CD4-positive, alpha-beta T cell (primary cell): ENCODE measurements around the gene ST6GALNAC2. TPM values are rescaled to one million over a fixed set of nuclear protein-coding genes. Genes with fewer than 3 reads are reported as not detected.

ENCODE experiments used
- ATAC-seq: fragments of 200-7000 bp; cut with Tn5 transposase; one replicate; pipeline ENCODE4 v1.10.0; 2022; ENCODE audit warnings: mild to moderate bottlenecking; ENCODE audit not compliant: poor library complexity
- CTCF ChIA-PET: fragments of 350-600 bp; sonication (Branson Sonifier 250); formaldehyde crosslinking; loops from one replicate; lab custom pipeline; 2021; ENCODE audit warnings: antibody characterized with exemption, inconsistent platforms; lab: Charles Lee
- POLR2A ChIA-PET: fragments of 350-600 bp; sonication (Branson Sonifier 250); formaldehyde crosslinking; loops from one replicate; lab custom pipeline; 2021; ENCODE audit warnings: antibody characterized with exemption, inconsistent platforms; lab: Charles Lee
- DNase-seq, 14 experiments: peaks; one replicate each; pipeline ENCODE4 v3.0.0-alpha.2; 2013 to 2020; ENCODE audit warnings: mixed read lengths in 2 of 14
- H3K27ac ChIP-seq, 2 donors: one replicate each; pipeline versions ENCODE4 v1.5.1 to v1.7.0; 2013; ENCODE audit warnings: low read length in 2 of 2, low read depth in 1 of 2, mild to moderate bottlenecking in 1 of 2
- H3K27me3 ChIP-seq, 2 experiments: 1 replicate in 1 of 2; 2 replicates in 1 of 2; pipeline versions ENCODE4 v1.6.1 to v1.7.0; 2013; ENCODE audit warnings: low read length in 2 of 2, control low read depth in 1 of 2, mild to moderate bottlenecking in 1 of 2, moderate library complexity in 1 of 2; ENCODE audit not compliant: insufficient read depth in 2 of 2, control insufficient read depth in 1 of 2
- H3K36me3 ChIP-seq: one replicate; pipeline ENCODE4 v1.6.1; 2013; ENCODE audit warnings: low read length, control low read depth; ENCODE audit not compliant: insufficient read depth
- H3K4me1 ChIP-seq: one replicate; pipeline ENCODE4 v1.6.1; 2013; ENCODE audit warnings: low read length, control low read depth; ENCODE audit not compliant: insufficient read depth
- H3K4me3 ChIP-seq: one replicate; pipeline ENCODE4 v1.5.1; 2013; ENCODE audit warnings: mild to moderate bottlenecking, low read length, moderate library complexity
- H3K9me3 ChIP-seq, 2 experiments: 1 replicate in 1 of 2; 2 replicates in 1 of 2; pipeline versions ENCODE4 v1.6.1 to v1.7.0; 2013; ENCODE audit warnings: low read length in 2 of 2, mild to moderate bottlenecking in 2 of 2, control low read depth in 1 of 2, moderate library complexity in 1 of 2; ENCODE audit not compliant: control insufficient read depth in 1 of 2, insufficient read depth in 1 of 2
- H3K27ac Mint-ChIP-seq: one replicate; pipeline ENCODE4 v1.8.0; 2020; ENCODE audit warnings: mixed read lengths
- H3K27me3 Mint-ChIP-seq: one replicate; pipeline ENCODE4 v1.8.0; 2021; ENCODE audit warnings: mixed read lengths
- H3K36me3 Mint-ChIP-seq: one replicate; pipeline ENCODE4 v1.8.0; 2021; ENCODE audit warnings: low read depth, mixed read lengths
- H3K4me1 Mint-ChIP-seq: one replicate; pipeline ENCODE4 v1.8.0; 2021; ENCODE audit warnings: low read depth, mixed read lengths
- H3K4me3 Mint-ChIP-seq: one replicate; pipeline ENCODE4 v1.8.0; 2020; ENCODE audit warnings: mild to moderate bottlenecking, mixed read lengths
- H3K9me3 Mint-ChIP-seq: one replicate; pipeline ENCODE4 v1.8.0; 2020; ENCODE audit warnings: mixed read lengths
- intact Hi-C, 2 experiments: fragments of 100-400 bp; cut with DNase I in 1 of 2; cut with micrococcal nuclease in 1 of 2; formaldehyde crosslinking; loops; one replicate each; pipeline versions ENCODE4 v1.15.1 to v1.9.0; 2023 to 2025; cut with DNase I, micrococcal nuclease
- total RNA-seq, 174 experiments: library from RNA in 2 of 174; stranded (reverse) in 2 of 174; gene quantifications; one replicate each; pipeline ENCODE4 v1.2.3 and lab custom pipeline; 2021 to 2026
- TF ChIP-seq, protein P1 (sequence below): fragments of 200-600 bp; IDR thresholded peaks from one replicate; pipeline ENCODE4 v1.8.0; 2022; ENCODE audit warnings: antibody characterized with exemption, mild to moderate bottlenecking

The ST6GALNAC2 gene
- total RNA-seq, 2 experiments from 2014 or later = 0.49 to 1.2 TPM

DNA sequence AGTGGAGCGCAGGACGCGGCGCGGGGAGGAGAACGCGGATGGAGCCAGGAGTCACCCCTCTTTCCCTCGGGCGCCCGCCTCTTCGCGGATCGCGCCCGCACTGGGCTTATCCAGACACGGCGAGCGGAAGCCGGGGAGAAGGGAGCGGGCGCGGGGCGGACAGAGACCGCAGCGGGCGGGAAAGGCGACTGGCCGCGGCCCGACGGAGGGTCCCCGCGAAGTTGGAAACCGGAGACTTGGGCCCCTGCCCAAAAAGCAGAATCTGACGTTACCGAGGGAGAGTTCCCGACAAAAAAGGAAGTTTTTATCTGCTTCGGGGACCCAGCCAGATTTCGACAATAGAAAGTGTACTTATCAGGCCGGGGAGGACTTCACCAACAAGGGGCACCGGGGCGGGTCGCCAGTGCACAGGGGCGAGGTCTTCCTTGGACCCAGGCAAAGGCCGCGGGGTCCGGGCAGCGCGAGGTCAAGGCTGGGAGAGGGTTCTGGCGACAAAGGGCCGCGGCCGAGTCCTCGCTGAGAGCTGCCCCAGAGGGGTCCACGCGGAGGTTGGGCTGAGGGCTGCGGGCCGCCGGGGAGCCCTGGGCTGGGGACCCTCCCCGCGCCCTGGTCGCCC, 519 bp downstream of the ST6GALNAC2 start:
- Mint-ChIP-seq H3K36me3 (no peaks in the 10 kb centered on the region), H3K27me3 (peaks cover 59% of the 10 kb centered on the region), H3K27ac (no peak overlapping the region), H3K4me3 (peak overlapping the region; percentile 79), H3K9me3 (no peaks in the 10 kb centered on the region), H3K4me1 (peaks cover 9% of the 10 kb centered on the region)
- POLR2A ChIA-PET = interaction anchor here (0.7 to 1.5 kb wide), 4 partner anchors 27 to 339 kb away, joined by 3 to 5 read pairs (median 4); no protein-coding TSS in a partner anchor
- peaks cover 31 to 49% of the 10 kb centered on the region in 2 experiments for H3K27me3 ChIP-seq
- H3K9me3 ChIP-seq = peaks cover 0 to 10% of the 10 kb centered on the region in 2 experiments
- no peak overlapping the region for H3K27ac ChIP-seq
- intact Hi-C loops = no loop called here
- no peaks in the 10 kb centered on the region for H3K36me3 ChIP-seq
- H3K4me3 ChIP-seq = peak overlapping the region; percentile 56
- DNase-seq (peak in 2 of 14 experiments; percentile 17 to 46), ATAC-seq (no peak)
- CTCF ChIA-PET = interaction anchor here (1.2 to 2.7 kb wide), 4 partner anchors 27 to 62 kb away, joined by 3 to 17 read pairs (median 12); no protein-coding TSS in a partner anchor
- TF ChIP-seq, protein P1, sequence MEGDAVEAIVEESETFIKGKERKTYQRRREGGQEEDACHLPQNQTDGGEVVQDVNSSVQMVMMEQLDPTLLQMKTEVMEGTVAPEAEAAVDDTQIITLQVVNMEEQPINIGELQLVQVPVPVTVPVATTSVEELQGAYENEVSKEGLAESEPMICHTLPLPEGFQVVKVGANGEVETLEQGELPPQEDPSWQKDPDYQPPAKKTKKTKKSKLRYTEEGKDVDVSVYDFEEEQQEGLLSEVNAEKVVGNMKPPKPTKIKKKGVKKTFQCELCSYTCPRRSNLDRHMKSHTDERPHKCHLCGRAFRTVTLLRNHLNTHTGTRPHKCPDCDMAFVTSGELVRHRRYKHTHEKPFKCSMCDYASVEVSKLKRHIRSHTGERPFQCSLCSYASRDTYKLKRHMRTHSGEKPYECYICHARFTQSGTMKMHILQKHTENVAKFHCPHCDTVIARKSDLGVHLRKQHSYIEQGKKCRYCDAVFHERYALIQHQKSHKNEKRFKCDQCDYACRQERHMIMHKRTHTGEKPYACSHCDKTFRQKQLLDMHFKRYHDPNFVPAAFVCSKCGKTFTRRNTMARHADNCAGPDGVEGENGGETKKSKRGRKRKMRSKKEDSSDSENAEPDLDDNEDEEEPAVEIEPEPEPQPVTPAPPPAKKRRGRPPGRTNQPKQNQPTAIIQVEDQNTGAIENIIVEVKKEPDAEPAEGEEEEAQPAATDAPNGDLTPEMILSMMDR = no peak
- peaks cover 26% of the 10 kb centered on the region for H3K4me1 ChIP-seq

DNA sequence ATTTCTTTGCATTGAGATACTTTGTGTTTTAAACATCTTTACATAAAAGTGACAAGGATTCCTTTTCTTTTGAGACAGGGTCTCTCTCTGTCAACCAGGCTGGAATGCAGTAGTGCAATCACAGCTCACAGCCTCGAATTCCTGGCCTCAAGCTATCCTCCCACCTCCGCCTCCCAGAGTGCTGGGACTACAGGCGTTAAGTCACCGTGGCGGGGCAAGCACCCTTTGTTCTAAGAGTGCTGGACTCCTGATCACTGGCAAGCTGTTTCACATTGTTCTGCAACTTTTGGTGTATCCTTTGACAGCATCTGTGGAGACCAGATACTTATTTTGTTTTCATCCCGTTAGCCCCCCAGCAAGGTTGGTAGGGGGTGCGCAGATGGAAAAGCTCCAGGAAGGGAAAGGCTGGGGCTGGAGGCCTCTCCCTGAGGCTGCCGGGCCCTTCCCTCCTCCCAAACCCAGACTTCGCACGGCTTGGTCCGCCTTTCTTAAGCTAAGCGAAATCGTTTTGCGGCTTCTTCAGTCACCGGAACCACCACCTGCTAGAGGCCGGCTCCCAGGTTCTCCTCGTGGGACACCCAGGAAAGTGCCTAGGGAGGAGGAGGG, 1.1 kb downstream of the ST6GALNAC2 start:
- TF ChIP-seq, protein P1 = no peak
- peak overlapping the region; percentile 79 for H3K4me3 Mint-ChIP-seq
- Histone ChIP-seq H3K27ac (no peak overlapping the region), H3K9me3 (peaks cover 0 to 10% of the 10 kb centered on the region in 2 experiments), H3K36me3 (no peaks in the 10 kb centered on the region), H3K4me3 (peak overlapping the region; percentile 56), H3K27me3 (peaks cover 31 to 49% of the 10 kb centered on the region in 2 experiments), H3K4me1 (peaks cover 26% of the 10 kb centered on the region)
- POLR2A ChIA-PET = interaction anchor here (0.7 to 1.0 kb wide), 3 partner anchors 26 to 340 kb away, joined by 3 to 4 read pairs (median 3); no protein-coding TSS in a partner anchor
- no peak for DNase-seq
- H3K9me3 Mint-ChIP-seq = no peaks in the 10 kb centered on the region
- intact Hi-C loops = no loop called here
- H3K4me1 Mint-ChIP-seq = peaks cover 9% of the 10 kb centered on the region
- CTCF ChIA-PET = interaction anchor here (0.7 to 2.7 kb wide), 4 partner anchors 9 to 61 kb away, joined by 3 to 17 read pairs (median 5); no protein-coding TSS in a partner anchor
- H3K36me3 Mint-ChIP-seq = no peaks in the 10 kb centered on the region
- no peak for ATAC-seq
- H3K27ac Mint-ChIP-seq = no peak overlapping the region
- peaks cover 53% of the 10 kb centered on the region for H3K27me3 Mint-ChIP-seq

DNA sequence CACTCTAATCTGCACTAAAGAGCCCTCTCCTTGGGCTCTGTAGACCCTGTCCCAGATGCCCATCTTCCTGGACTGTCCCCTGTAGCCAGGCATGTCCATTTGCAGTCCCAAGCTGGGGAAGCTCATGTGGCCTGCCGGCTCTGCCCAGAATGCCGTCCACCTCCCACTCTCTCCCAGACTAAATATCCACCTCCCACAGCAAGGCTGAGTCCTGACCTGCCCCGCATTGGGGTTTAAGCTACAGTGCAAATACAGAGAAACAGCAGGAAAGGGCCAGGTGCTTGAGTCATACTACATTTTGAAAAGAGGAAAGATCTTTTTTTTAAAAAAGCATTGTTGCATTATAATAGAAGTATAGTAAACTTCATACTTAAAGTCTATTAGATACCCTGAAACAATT, 3.0 kb downstream of the ST6GALNAC2 start:
- H3K27me3 ChIP-seq = peaks cover 20 to 32% of the 10 kb centered on the region in 2 experiments
- Mint-ChIP-seq H3K4me3 (no peak overlapping the region), H3K36me3 (no peaks in the 10 kb centered on the region), H3K27me3 (peaks cover 37% of the 10 kb centered on the region), H3K27ac (no peak overlapping the region), H3K4me1 (peaks cover 9% of the 10 kb centered on the region), H3K9me3 (no peaks in the 10 kb centered on the region)
- peaks cover 26% of the 10 kb centered on the region for H3K4me1 ChIP-seq
- no peak overlapping the region for H3K27ac ChIP-seq
- peaks cover 0 to 10% of the 10 kb centered on the region in 2 experiments for H3K9me3 ChIP-seq
- H3K36me3 ChIP-seq = no peaks in the 10 kb centered on the region
- DNase-seq (peak in 1 of 14 experiments; percentile 5), ATAC-seq (no peak)
- intact Hi-C loops = no loop called here
- no peak overlapping the region for H3K4me3 ChIP-seq
- POLR2A ChIA-PET = no interaction called here
- CTCF ChIA-PET = interaction anchor here (2.5 kb wide), 1 partner anchor 41 kb away, joined by 7 read pairs; no protein-coding TSS in a partner anchor
- TF ChIP-seq, protein P1 = no peak
